Hematopoietic multipotent progenitor cell treated with erythropoietin and hydrocortisone succinate and interleukin-3 and kit ligand, for 15 days (in vitro differentiated cells): ENCODE results near the gene ARHGEF37.
"Not testable (repeated sequence)": the region's sequence is repeated elsewhere in the genome, so short reads cannot be mapped to it uniquely, and the experiment has no call there.

Experiments used
- DNase-seq: peaks from one replicate; pipeline ENCODE4 v3.0.0-alpha.2; 2015; ENCODE audit warnings: low spot score

ARHGEF37 gene, protein sequence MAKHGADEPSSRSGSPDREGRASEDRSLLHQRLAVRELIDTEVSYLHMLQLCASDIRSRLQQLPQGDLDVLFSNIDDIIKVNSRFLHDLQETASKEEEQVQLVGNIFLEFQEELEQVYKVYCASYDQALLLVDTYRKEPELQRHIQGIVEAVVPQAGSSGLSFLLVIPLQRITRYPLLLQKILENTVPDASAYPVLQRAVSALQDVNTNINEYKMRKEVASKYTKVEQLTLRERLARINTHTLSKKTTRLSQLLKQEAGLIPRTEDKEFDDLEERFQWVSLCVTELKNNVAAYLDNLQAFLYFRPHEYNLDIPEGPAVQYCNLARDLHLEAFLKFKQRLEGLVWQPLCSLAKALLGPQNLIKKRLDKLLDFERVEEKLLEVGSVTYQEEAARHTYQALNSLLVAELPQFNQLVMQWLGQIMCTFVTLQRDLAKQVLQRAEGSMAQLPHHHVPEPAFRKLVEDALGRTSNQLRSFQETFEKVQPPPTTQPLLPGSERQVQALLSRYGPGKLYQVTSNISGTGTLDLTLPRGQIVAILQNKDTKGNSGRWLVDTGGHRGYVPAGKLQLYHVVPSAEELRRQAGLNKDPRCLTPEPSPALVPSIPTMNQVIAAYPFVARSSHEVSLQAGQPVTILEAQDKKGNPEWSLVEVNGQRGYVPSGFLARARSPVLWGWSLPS

GRCh38 chr5:149581192-149581861 lies at the start of gene ARHGEF37:
TSS of gene ARHGEF37 (plus strand) at chr5:149581498. CDS start at chr5:149597770, 16,272 bp downstream.
- DNase-seq = peak; percentile 85

DNA sequence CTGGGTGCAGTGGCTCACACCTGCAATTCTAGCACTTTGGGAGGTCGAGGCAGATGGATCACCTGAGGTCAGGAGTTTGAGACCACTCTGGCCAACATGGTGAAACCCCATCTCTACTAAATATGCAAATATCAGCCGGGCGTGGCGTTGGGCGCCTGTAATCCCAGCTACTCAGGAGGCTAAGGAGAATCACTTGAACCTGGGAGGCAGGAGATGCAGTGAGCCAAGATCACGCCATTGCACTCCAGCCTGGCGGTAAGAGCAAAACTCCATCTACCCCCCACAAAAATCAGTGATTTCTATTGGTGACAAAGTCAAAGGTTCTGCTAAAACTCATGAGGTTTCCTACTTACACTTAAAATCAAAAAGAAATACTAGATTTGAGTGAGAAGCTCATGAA lies 48.9 kb upstream of the ARHGEF37 start:
- no peak for DNase-seq

- DNase-seq = not testable (repeated sequence)
Observed at GRCh38 chr5:149535787-149536186, 45.5 kb upstream of the ARHGEF37 start.

DNA sequence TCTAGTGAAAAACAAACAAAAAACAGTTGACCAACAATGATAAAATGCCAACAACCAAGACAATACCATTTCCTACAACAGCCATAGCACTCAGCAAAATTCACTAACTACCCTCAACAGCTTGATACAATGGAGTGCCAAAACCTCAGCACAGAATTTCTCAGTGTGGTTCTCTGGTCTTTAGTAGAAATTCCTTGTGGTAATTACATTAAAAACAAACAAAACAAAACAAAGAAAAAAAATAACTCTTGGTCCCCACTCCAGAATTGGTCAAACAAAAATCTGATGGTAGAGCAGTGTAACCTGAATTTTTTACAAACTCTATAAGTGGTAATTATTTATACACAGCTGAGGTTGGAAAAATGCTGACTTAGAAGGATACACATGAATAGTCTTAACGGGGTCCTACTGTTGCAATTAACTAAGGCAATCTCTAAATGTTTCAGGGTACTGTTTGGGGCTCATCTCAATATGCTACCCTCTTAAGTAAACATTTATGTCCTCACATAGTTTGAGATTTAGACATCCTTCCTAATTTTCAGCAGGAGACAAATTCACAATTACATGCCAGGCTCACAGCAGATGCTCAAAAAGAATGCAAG lies 43.8 kb upstream of the ARHGEF37 start:
- no peak for DNase-seq

DNA sequence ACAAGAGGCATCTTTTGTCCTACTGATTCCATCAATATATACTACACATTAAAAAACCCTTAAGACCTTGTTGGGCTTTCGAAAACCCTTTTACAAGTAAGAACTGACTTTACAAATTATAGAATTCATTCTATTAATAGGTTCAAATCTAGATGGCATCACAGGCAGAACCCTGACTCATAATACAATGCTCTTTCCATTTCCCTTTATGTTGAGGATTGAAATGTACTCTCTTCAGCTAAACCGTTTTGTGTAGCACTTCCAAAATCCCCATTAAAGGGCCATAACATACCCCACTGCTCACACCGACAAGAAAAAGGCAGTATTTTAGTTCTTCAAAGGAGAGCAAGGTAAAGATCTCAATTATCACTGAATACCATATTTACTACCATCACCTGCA lies 41.2 kb upstream of the ARHGEF37 start:
- no peak for DNase-seq

DNA sequence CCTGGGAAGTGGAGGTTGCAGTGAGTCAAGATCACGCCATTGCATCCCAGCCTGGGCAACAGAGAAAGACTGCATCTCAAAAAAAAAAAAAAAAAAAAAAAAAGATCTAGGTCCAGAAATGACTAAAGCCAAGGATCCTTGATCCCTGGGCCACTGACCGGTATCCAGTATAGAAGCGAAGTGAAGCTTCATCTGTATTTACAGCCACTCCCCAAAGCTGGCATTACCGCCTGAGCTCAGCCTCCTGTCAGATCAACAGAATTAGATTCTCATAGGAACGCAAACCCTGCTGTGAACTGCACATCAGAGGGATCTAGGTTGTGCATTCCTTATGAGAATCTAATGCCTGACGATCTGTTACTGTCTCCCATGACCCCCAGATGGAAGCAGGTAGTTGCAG lies 39.4 kb upstream of the ARHGEF37 start:
- no peak for DNase-seq

GRCh38 chr5:149543361-149544027 lies 37.8 kb upstream of the ARHGEF37 start:
- DNase-seq = no peak

DNA sequence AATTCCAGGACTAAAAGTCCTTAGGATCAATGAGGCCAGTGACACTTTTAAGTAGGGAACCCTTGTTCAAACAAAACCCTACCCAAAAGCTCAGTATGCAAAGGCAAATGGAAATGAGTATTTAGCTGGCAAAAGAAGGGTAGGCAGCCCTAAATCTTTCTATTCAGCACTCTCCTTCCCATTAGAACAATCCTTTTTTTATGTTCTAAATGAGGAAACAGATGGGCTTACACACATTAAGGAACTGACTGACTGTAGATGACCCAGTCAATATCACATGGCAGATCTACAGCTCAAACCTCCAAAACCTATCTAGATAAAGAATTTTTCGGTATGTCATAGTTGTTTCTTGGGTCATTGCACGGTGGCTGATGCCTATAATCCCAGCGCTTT lies 37.3 kb upstream of the ARHGEF37 start:
- DNase-seq = no peak

DNA sequence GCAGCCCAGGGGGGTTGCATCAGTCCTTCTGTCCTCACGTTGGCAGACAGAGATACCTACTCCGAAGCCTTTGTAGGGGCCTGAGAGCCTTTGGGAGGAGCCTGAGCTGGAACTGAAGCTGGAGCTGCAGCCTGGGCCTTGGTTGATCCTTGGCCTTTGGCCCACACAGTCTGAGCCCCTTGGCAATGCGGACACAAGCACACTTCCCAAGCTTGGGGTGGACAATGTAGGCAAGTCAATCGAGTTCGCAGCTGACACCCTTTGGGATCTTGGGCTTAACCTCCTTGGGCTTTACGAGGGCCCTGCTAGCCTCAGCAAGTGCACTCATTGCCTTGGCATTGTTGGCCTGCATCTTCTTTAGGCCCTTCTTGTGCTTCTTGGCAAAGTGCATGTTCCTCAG lies 36.0 kb upstream of the ARHGEF37 start:
- DNase-seq = no peak

DNA sequence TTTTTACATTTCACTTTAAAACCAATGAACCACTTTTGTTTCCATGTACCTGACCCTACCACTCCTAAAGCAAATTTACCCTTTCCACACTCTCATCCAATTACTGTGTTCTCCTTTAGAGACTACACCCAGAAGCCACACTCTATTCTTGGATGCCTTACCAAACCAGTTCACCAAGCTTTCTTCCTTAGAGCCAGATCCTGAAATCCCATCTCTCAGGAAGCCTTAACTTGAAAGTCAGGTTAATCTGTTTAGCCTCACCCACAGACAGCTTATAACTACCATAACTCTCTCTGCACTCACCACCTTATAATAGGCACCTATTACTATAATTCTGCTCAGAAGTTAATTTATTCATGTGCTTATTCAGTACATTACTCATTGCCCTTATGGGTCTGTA lies 34.3 kb upstream of the ARHGEF37 start:
- DNase-seq = no peak

DNA sequence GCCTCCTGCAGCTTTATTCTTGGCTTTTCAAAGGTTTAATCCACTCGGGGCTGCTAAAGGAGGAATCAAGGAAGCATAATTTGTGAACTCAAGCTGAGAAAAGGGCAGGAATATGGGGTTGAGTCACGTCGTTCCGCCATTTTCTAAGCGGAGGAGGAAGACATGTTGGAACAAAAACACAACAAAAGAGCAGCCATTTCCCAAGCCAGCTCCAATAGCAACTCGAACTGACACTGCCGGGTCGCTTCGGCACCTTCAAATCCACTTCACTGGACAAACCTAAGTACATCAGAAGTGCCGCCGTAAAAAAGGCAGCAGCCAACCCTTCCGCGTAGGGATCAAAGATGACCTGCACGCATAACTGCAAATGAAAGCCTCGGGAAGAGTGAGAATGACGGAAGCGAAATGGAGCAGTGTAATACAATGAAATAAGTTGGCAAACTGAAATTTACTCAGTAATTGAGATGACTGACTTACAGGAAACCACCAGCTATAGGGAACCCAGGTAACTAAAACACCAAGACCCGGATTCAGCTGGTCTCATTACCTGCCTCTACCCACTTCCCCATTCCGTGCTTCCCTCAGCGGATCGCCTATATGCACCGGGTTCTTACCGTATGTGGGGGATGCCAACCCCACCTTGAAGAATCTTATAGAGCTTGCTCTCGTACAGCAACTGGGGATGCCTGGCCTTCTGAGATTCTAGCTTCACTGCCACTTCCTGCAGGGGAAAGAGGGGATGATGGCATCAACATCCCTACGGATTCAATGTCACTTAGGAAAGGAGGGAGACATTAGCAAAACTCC lies 31.6 kb upstream of the ARHGEF37 start:
- peak; percentile 49 for DNase-seq

DNA sequence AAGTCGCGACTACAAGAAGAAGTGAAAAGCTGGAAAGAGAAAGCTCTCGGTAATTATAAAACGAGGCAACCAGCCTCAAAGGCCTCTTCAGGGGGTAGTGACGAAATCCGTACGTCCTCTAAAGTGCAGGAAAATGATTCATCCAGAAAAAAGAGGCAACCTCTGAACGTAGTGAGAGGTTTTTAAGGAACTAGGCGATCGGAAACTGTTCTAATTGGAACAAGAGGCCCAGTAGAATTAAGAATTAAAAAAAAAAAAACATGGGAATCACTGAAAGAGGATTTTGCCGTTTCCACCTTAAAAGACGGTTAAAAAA lies 31.1 kb upstream of the ARHGEF37 start:
- peak; percentile 41 for DNase-seq

GRCh38 chr5:149550594-149551226 lies 30.6 kb upstream of the ARHGEF37 start:
- peak; percentile 25 for DNase-seq

GRCh38 chr5:149551227-149552037 lies 29.9 kb upstream of the ARHGEF37 start, which contains the start of gene CSNK1A1:
TSS of gene CSNK1A1 (minus strand) at chr5:149551439. CDS start at chr5:149550964, 475 bp downstream.
- DNase-seq = peak; percentile 99

- DNase-seq = no peak
Observed at GRCh38 chr5:149552038-149552494, 29.2 kb upstream of the ARHGEF37 start.

DNA sequence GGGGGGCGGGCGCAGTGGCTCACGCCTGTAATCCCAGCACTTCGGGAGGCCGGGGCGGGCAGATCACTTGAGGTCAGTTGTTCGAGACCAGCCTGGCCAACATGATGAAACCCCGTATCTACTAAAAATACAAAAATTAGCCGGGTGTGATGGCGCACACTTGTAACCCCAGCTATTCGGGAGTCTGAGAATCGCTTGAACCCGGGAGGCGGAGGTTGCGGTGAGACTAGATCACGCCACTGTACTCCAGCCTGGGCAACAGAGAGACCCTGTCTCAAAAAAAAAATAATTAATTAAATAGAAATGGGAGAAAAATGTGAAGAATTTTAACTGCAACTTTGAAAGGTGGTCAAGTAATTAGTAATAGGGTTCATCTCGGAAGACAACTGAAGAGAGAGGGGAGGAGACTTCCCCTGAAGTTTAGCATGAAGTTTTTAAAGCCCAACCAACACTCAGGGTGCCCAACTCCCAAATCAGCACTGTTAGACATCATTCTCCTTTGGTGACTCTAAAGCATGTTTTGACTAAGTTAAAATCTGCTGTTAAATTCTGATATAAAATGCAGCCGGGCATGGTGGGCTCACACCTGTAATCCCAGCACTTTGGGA lies 28.6 kb upstream of the ARHGEF37 start:
- DNase-seq = no peak

DNA sequence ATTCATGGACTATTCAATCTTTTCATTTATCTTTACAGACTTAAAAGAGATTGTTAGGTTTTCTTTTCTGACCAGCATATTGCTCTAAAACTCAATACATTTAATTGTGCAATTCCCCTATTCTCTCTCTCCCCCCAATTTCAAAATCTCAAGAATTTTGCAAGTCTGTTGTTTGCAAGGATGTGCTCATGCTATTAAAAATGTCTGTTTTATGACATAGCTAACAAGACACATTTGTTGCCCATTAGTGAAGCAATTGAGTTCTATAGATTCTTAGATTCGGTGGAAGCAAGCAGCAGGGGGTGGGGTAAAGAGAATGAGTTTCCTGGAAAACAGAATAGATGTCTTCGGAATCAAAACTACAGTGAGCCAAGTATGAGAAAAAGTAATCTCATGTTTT lies 21.6 kb upstream of the ARHGEF37 start:
- no peak for DNase-seq

- no peak for DNase-seq
Observed at GRCh38 chr5:149561848-149562247, 19.4 kb upstream of the ARHGEF37 start.

- DNase-seq = no peak
Observed at GRCh38 chr5:149563466-149563865, 17.8 kb upstream of the ARHGEF37 start.
